GM18907 (cell line): ENCODE results near the gene TRIOBP.

Experiments
- ATAC-seq: cut with Tn5 transposase; IDR thresholded peaks from one replicate; pipeline ENCODE4 v1.9.1; 2021; ENCODE audit warnings: mild to moderate bottlenecking, moderate library complexity; ENCODE audit not compliant: unreplicated experiment

TRIOBP gene

GRCh38 chr22:37803195-37803638 is 106.4 kb downstream of the TRIOBP start:
- ATAC-seq = no peak

DNA sequence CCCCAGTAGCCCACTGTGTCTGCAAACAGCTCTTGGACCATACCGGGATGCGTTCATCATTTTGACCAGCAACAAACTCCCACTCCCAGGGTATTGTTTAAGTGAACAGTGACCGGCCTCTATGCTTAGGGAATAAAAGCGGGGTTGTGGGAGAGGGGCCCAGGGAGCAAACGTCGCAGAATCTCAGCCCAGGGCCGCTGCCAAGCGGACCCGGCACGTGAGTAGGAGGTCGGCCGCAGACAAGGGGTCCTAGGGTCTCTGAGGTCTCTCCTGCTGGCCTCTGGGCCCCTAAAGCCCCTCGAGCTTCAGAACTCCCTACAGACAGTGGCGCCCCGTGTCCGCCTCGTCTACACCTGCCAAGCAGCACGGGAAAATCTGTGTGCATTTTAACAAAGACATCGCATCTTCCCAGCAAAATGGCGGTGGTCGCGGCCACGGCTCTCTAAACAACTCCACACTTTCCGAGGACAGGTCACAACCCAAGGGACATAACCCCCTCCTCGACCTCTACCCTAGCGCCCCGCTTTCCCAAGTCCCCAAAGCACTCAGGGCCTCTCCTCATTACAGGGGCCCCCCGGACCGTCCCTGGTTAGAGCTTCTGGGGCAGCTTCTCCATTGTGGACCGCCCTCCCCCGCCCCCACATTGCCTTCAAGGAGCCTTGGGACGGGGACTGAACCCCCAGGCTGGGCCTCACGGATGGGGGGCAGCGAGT is 106.9 kb downstream of the TRIOBP start:
- ATAC-seq = no peak

DNA sequence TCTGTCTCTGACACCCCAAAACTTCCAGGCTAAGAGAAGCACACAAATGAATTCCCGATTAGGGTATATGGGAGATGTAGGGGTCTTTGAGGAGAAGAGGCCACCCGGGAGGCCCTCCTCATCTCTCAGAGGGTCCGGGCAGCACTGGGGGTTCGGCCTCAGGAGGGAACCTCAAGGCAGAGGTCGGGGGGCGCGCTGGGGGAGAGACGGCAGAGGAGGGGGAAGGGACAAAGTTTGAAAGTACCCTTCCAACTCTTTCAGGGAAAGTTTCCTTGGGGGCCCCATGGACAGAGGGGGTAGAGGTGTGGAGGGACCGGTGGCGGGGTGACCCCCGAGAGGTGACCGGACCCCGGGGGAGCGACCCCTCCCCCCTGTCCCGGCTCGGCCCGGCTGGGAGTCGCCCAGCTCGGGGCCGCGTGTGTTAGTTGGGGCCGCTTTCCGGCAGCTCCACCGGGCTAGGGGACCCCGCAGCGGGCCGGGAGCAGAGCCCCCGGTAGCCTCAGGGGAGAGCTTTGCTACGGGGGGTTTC is 107.6 kb downstream of the TRIOBP start:
- ATAC-seq = no peak

GRCh38 chr22:37804881-37805809 is 108.3 kb downstream of the TRIOBP start:
- no peak for ATAC-seq

GRCh38 chr22:37805810-37806277 is 109.0 kb downstream of the TRIOBP start:
- no peak for ATAC-seq

DNA sequence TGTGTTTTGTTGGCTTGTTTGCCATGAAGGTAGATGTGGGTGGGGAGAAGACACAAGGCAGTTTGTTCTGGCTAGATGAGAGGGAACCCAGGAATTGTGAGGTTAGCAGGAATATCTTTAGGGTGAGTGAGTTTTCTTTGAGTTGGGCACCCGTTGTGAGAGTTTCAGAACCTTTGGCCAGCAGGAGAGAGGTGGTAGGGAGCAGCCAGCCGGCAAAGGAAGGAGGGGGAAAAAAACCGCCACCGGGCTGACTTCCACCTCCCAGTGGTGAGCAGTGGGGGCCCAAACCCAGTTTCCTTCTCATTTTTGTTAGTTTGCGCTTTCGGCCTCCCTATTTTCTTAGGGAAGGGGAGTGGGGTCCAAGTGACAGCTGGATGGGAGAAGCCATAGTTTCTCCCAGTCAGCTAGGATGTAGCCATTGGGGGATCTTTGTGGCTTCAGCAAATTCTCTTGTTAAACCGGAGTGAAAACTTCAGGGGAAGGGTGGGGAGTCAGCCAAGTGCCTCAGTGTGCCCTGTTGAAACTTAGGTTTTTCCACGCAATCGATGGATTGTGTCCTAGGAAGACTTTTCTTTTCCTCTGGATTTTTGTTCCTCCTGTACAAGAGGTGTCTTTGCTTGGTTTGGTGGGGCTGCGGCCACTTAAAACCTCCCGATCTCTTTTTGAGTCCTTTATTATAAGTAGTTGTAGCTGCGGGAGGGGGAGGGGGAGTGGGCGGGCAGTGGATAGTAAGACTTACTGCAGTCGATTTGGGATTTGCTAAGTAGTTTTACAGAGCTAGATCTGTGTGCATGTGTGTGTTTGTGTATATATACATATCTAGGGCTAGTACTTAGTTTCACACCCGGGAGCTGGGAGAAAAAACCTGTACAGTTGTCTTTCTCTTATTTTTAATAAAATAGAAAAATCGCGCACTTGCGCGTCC is 109.8 kb downstream of the TRIOBP start:
- ATAC-seq = no peak

GRCh38 chr22:37807410-37808293 is 110.8 kb downstream of the TRIOBP start, which contains the start of gene GCAT:
TSS of gene GCAT (plus strand) at chr22:37807934. CDS start at chr22:37807968, 34 bp downstream.
- ATAC-seq = peak; percentile 84

DNA sequence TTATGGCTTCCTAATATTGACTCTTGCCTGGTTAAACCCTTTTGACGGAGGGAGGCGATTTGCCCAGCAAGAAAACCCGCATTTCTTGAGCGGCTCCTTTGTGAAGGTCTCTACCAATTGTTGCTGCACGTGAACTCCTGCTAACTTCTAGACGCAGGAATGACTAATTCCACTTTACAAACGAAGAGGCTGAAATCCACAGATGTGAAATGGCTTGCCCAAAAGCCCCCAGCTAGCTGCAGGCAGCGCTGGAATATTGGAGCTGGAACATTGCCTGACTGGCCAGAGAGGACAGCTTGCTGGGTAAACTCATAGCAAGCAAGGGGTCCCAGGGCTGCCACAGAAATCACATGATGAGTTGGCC is 111.4 kb downstream of the TRIOBP start:
- ATAC-seq = no peak

GRCh38 chr22:37809672-37810333 is 113.0 kb downstream of the TRIOBP start:
- no peak for ATAC-seq

DNA sequence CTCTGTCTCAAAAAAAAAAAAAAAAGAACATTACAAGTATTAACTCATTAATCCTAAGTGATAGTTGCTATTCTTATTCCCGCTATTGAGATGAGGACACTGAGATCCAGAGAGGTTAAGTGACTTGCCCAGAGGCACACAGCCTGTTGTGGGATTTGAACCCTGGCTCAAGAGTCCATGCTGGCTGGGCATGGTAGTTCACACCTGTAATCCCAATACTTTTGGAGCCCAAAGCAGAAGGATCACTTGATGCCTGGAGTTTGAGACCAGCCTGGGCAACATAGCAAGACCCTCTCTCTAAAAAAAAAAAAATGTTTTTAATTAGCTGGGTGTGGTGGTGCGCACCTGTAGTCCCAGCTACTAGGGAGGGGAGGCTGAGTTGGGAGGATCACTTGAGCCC is 115.0 kb downstream of the TRIOBP start:
- ATAC-seq = no peak

DNA sequence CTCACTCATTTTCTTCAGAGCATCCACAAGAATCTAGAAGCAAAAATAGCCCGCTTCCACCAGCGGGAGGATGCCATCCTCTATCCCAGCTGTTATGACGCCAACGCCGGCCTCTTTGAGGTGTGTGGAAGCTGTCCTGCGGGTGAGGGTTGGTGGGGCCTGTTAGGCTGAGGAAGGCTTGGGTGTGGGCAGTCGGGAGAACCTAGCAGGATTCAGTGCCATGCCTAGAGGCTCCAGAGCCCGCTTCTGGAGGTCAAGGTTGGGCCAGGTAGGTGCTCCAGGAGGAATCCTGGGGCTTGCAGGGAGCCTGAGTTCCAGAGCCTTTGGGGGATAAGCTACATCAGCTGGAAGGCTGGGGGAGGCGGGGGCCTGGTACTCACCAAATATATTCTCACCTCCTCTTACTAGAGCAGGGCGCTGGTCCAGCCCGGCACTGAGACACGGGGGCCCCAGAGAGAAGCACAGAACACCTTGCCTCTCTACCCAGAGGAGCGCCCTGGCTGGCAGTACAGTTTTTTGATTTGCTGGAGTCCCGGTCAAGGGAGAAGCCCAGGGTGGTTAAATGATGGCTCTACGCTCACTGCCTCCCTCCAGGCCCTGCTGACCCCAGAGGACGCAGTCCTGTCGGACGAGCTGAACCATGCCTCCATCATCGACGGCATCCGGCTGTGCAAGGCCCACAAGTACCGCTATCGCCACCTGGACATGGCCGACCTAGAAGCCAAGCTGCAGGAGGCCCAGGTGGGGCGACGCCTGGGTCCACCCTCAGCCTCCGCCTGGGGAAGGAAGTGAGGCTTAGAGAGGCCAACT is 116.2 kb downstream of the TRIOBP start:
- no peak for ATAC-seq

GRCh38 chr22:37815593-37815992 is 118.7 kb downstream of the TRIOBP start:
- ATAC-seq = no peak

DNA sequence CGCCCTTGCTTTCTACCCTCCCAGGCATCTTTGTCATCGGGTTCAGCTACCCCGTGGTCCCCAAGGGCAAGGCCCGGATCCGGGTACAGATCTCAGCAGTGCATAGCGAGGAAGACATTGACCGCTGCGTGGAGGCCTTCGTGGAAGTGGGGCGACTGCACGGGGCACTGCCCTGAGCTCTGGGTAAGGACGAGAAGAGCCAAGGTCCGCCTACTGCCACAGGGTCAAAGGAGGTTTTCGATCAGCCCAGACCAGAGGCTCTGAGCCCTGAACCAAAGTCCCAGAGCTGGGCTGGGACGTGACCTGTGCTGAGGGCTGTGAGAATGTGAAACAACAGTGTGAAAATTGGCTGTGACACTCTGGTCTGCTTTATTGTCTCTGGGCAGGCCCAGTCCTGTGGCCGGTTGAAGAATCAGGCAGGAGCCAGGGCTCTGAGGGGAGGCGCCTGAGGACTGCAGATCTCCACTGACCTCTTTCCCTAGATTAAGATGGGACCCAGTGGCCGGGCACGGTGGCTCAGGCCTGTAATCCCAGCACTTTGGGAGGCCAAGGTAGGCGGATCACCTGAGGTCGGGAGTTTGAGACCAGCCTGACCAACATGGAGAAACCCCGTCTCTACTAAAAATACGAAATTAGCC is 119.8 kb downstream of the TRIOBP start:
- ATAC-seq = no peak

DNA sequence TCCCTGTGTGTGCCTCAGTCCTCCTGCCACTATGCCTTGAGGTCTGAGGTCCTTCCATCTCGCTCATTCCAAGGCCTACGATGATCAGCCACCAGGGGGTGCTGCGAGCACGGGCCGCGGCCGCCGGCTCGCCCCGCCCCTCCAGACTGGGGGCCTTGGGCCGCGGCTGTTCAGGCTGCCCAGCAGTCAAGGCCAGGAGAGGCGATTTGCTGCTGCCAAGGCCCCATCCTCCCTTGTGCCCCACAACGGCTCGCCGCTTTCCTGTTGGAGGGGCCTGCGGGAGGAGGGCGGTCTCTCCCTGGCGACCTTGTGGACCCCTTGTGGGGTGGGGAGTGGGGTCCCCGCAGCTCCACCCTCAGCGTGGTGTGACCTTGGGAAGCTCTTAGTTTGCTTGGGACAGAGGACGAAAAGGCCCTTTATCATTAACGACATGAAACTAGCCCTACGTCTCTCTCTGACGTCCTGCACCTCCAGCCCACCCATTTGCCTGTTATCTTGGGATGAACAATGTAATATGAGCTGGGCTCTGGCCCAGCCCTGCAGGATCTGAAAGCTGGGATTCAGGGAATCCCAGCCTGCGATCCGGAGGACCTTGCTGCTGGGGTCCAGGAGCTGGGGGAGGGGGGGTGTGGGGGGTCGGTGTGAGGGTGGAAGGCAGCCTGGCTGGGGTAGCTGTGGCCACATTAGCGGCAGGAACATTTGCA is 121.0 kb downstream of the TRIOBP start:
- ATAC-seq = no peak

GRCh38 chr22:37818409-37819104 is 121.7 kb downstream of the TRIOBP start:
- no peak for ATAC-seq

DNA sequence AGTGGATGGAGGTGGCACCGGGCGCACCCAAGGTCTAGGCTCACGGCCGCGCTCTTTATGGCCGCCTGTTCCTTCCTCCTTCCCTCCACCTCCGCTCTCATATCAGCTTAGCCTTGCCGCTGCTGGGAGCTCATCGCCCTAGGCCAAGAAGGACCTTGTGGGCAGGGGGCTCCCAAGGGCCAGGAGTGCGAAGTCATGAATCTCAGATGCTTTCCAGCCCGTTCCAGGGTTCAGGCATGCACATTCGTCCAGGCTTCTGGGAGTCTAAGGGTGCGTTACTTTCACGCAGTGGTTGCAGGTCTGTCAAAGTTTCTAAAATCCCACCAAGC is 122.2 kb downstream of the TRIOBP start:
- no peak for ATAC-seq

DNA sequence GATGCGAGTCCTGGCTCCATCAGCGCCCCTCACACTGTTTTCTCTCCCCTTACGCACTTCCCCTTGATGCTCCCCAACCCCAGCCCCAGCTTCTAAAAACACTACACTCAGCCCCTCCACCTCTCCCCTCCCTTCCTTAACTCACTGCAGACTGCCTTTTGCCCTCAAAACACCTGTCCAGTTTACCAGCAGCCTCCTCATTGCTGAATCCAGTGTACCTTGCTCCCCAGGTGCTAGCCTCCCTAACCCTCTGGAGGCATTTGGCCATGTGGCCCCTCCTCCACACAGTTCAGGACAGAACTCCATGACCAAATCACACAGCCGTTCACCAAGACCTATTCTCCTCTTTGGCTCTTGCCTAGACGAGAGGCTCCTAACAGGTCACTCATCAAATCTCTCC is 123.5 kb downstream of the TRIOBP start:
- no peak for ATAC-seq
